22Rv1 (cell line): Measurements from ENCODE around the gene MAP3K4.

ENCODE experiments used
- CTCF ChIP-seq: fragments of 450-650 bp; IDR thresholded peaks from 2 replicates; pipeline ENCODE4 v1.5.1; 2017; ENCODE audit warnings: mild to moderate bottlenecking
- ZFX ChIP-seq: fragments of 450-650 bp; IDR thresholded peaks from 2 replicates; pipeline ENCODE4 v1.6.1; 2017; ENCODE audit warnings: antibody characterized with exemption, borderline replicate concordance

GRCh38 chr6:161130967-161131766 lies 139.6 kb downstream of the MAP3K4 start:
- no peak for TF ChIP-seq CTCF
- TF ChIP-seq ZFX, result no peak
